T-helper 17 cell (primary cell): ENCODE data around the gene MOK. TPM values are rescaled to one million over a fixed set of nuclear protein-coding genes. Genes with fewer than 3 reads are reported as not detected.

Source experiments
- ATAC-seq: fragments of 150-1000 bp; cut with Tn5 transposase; 2 replicates; pipeline ENCODE4 v1.10.0; 2021; ENCODE audit warnings: mild to moderate bottlenecking, moderate library complexity
- DNase-seq, 3 donors: peaks; one replicate each; pipeline versions ENCODE4 v3.0.0 to v3.0.0-alpha.2; 2020 to 2021
- H3K9me3 ChIP-seq: one replicate; pipeline ENCODE4 v1.7.0; 2013; ENCODE audit warnings: low read length, mild to moderate bottlenecking; ENCODE audit not compliant: control insufficient read depth, poor library complexity, severe bottlenecking
- H3K27ac Mint-ChIP-seq: one replicate; pipeline ENCODE4 v1.8.0; 2022; ENCODE audit warnings: mild to moderate bottlenecking, moderate library complexity, mixed read lengths
- H3K27me3 Mint-ChIP-seq: one replicate; pipeline ENCODE4 v1.8.0; 2022; ENCODE audit warnings: mixed read lengths
- H3K36me3 Mint-ChIP-seq: one replicate; pipeline ENCODE4 v1.8.0; 2022; ENCODE audit warnings: low read depth, mixed read lengths
- H3K4me1 Mint-ChIP-seq: one replicate; pipeline ENCODE4 v1.8.0; 2022; ENCODE audit warnings: mild to moderate bottlenecking, mixed read lengths
- H3K4me3 Mint-ChIP-seq: one replicate; pipeline ENCODE4 v1.8.0; 2022; ENCODE audit warnings: mild to moderate bottlenecking, moderate library complexity, mixed read lengths
- total RNA-seq, 4 donors: library from RNA in 2 of 4; stranded (reverse) in 2 of 4; gene quantifications; one replicate each; pipeline ENCODE4 v1.2.3 and lab custom pipeline; 2022 to 2026

MOK gene
- total RNA-seq, 2 donors from 2014 or later: 3.7 to 4.7 TPM

DNA sequence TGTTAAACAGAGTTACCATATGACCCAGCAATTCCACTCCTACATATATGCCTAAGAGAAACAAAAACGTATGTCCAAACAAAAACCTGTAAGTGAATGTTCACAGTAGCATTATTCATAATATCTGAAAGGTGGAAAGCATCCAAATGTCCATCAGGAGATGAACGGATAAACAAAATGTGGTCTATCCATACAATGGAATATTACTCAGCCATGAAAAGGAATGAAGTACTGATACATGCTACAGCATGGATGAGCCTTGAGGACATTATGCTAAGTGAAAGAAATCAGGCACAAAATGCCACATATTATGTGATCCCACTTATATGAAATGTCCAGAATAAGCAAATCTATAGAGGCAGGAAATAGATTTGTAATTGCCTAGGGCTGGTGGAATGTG is 16.8 kb downstream of the MOK start:
- H3K36me3 Mint-ChIP-seq: no peaks in the 10 kb centered on the region
- no peak overlapping the region for H3K27ac Mint-ChIP-seq
- ATAC-seq: no peak
- no peaks in the 10 kb centered on the region for H3K4me1 Mint-ChIP-seq
- H3K9me3 ChIP-seq: no peaks in the 10 kb centered on the region
- no peak overlapping the region for H3K4me3 Mint-ChIP-seq
- no peaks in the 10 kb centered on the region for H3K27me3 Mint-ChIP-seq
- no peak for DNase-seq

DNA sequence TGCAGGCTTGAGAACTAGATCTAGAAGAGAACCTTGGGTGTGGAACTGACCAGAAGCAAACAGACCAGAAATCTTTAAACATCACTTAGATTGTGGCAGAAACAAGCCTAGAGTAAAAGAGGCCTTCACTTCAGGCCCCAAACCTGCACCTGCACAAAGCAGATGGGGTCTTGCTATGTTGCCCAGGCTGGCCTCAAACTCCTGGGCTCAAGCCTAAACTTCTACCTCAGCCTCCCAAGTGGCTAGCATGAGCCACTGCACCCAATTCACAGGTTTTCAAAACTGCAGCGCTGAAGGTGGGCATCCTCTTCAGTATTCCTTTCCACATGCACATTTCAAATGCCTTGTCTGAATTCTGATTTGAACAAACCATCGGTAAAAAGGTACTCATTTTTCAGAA is 19.9 kb downstream of the MOK start:
- Mint-ChIP-seq H3K4me3 (no peak overlapping the region), H3K27me3 (no peaks in the 10 kb centered on the region), H3K36me3 (no peaks in the 10 kb centered on the region), H3K27ac (no peak overlapping the region), H3K4me1 (no peaks in the 10 kb centered on the region)
- no peak for DNase-seq
- no peak for ATAC-seq
- no peaks in the 10 kb centered on the region for H3K9me3 ChIP-seq

DNA sequence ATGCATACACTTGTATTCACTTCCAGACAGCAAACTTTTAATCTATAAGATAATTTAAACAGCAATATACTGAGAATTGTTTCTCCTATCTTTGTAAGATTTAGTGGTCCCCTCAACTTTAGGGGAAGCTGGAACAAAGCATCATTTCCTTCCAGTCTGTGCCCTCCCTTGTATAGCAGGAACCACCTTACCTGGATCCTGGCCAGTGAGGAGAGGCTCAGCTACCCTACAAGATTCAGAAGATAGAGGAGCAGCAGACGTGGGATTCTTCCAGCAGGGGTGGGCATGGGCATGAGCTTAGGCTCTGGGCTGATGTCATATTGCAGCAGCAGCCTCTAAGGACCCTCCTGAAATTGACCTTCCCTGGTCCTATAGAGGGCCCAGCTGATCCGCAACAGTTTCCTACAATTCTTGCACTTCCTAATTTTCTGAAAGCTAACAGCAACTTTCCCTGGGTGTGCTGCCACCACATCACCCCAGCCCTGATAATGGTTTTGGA is 21.3 kb downstream of the MOK start:
- Mint-ChIP-seq H3K4me3 (no peak overlapping the region), H3K27ac (no peak overlapping the region), H3K4me1 (no peaks in the 10 kb centered on the region), H3K27me3 (no peaks in the 10 kb centered on the region), H3K36me3 (no peaks in the 10 kb centered on the region)
- no peaks in the 10 kb centered on the region for H3K9me3 ChIP-seq
- DNase-seq (no peak), ATAC-seq (no peak)

DNA sequence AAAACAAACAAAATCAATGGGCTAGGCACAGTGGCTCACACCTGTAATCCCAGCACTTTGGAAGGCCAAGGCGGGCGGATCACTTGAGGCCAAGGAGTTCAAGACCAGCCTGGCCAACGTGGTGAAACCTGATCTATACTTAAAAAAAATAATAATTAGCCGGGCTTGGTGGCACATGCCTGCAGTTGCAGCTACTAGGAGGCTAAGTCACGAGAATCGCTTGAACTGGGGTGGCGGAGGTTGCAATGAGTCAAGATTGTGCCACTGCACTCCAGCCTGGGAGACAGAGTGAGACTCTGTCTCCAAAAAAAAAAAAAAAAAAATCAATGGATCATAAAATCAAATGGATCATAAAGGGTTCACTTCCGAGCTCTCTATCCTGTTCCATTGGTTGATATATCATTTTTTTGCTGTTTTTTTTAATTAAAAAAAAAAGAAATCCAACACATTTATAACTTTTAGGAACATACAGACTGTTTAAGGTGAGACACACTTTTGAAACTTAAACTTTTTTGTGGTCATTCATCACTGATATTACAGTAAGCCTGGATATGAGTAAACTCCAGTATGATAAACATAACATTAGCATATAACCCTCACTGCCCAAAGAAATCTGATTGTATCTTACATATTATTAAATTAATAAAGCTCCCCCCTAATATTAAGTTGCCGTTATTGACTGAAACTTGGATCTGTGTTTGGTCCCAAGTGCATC is 22.1 kb downstream of the MOK start:
- ATAC-seq (no peak), DNase-seq (no peak)
- Mint-ChIP-seq H3K4me3 (no peak overlapping the region), H3K4me1 (no peaks in the 10 kb centered on the region), H3K27me3 (no peaks in the 10 kb centered on the region), H3K27ac (no peak overlapping the region), H3K36me3 (no peaks in the 10 kb centered on the region)
- H3K9me3 ChIP-seq: no peaks in the 10 kb centered on the region

DNA sequence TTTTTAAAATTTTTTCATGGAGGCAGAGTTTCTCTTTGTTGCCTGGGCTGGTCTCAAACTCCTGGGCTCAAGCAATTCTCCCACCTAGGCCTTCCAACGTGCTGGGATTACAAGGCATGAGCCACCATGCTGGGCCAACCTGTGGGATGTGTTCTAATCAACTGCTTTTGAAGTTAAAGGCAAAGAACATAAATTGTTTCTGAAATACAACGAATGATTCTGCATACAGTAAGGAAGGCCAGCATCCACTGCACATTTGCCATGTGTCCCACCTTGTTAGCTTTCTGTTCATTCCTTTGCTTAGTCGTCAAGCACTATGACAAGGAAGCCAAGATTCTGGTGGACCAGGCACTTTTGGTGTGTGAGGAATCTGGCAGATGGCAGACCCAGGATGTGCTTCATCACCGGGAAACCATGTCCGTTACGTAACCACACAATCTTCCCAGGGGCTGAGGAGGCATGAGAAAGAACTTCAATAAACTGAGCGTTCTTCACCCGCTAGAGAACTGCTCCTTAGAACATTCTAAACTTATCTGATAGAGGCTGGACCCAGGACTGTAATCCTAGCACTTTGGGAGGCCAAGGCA is 24.5 kb downstream of the MOK start:
- H3K27ac Mint-ChIP-seq: no peak overlapping the region
- H3K4me1 Mint-ChIP-seq: no peaks in the 10 kb centered on the region
- DNase-seq: no peak
- no peaks in the 10 kb centered on the region for H3K27me3 Mint-ChIP-seq
- no peak overlapping the region for H3K4me3 Mint-ChIP-seq
- no peaks in the 10 kb centered on the region for H3K36me3 Mint-ChIP-seq
- no peak for ATAC-seq
- no peaks in the 10 kb centered on the region for H3K9me3 ChIP-seq

DNA sequence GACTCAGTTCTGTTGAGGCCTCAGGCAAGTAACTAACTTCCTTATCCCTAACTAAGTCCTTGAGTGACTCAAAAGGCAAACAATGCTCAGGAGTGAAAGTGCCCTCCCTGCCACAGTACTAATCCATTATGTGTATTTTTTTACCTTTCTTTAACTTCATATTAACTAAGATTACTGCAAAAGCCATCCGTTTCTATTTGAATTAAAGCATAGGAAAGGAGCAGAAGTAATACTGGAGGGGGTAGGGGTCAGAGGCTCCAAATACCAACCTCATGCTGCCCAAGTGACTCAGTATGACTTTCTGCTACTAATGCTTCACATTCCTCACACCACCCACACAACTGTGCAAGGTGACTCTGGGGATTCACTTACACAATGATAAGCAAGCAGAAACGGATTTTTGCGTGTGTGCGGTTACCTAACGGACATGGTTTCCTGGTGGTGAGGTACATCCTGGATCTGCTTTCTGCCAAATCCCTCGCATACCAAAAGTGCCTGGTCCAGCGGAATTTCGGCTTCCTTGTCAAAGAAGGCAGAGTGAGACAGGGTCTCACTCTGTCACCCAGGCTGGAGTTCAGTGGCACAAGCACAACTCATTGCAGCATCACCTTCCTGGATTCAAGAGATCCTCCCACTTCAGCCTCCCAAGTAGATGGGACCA is 25.1 kb downstream of the MOK start:
- Mint-ChIP-seq H3K27me3 (no peaks in the 10 kb centered on the region), H3K4me3 (no peak overlapping the region), H3K27ac (no peak overlapping the region), H3K4me1 (no peaks in the 10 kb centered on the region), H3K36me3 (no peaks in the 10 kb centered on the region)
- ATAC-seq: no peak
- H3K9me3 ChIP-seq: no peaks in the 10 kb centered on the region
- DNase-seq: no peak

DNA sequence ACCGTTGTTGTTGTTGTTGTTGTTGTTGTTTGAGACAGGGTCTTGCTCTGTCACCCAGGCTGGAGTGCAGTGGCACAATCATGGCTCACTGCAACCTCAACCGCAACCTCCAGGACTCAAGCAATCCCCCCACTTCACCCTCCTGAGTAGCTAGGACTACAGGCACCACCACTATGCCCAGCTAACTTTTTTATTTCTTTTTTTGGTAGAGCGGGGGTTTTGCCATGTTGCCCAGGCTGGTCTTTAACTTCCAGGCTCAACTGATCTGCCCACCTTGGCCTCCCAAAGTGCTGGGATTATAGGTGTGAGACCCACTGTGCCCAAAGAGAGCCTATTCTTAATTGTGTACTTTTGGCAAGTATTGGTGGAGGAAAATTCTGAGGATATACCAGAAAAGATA is 25.7 kb downstream of the MOK start:
- H3K27me3 Mint-ChIP-seq: no peaks in the 10 kb centered on the region
- ATAC-seq: no peak
- DNase-seq: no peak
- no peak overlapping the region for H3K27ac Mint-ChIP-seq
- no peaks in the 10 kb centered on the region for H3K9me3 ChIP-seq
- H3K4me1 Mint-ChIP-seq: no peaks in the 10 kb centered on the region
- no peak overlapping the region for H3K4me3 Mint-ChIP-seq
- no peaks in the 10 kb centered on the region for H3K36me3 Mint-ChIP-seq

DNA sequence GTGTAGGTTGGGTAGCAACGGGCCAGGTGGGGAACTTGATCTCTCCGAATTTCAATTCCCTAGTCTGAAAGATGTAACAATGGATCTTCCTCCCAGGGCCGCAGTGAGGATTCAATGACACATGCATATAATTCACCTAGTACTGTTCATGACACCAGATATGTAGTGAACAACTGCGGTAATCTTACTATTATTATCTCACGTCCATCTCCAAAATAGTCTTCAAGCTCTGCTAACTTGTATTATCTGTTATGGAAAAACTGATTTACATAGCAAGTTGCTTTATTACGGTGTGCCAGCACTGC is 26.4 kb downstream of the MOK start:
- no peaks in the 10 kb centered on the region for H3K27me3 Mint-ChIP-seq
- no peak overlapping the region for H3K4me3 Mint-ChIP-seq
- ATAC-seq (no peak), DNase-seq (no peak)
- H3K27ac Mint-ChIP-seq: no peak overlapping the region
- no peaks in the 10 kb centered on the region for H3K9me3 ChIP-seq
- H3K4me1 Mint-ChIP-seq: no peaks in the 10 kb centered on the region
- no peaks in the 10 kb centered on the region for H3K36me3 Mint-ChIP-seq

DNA sequence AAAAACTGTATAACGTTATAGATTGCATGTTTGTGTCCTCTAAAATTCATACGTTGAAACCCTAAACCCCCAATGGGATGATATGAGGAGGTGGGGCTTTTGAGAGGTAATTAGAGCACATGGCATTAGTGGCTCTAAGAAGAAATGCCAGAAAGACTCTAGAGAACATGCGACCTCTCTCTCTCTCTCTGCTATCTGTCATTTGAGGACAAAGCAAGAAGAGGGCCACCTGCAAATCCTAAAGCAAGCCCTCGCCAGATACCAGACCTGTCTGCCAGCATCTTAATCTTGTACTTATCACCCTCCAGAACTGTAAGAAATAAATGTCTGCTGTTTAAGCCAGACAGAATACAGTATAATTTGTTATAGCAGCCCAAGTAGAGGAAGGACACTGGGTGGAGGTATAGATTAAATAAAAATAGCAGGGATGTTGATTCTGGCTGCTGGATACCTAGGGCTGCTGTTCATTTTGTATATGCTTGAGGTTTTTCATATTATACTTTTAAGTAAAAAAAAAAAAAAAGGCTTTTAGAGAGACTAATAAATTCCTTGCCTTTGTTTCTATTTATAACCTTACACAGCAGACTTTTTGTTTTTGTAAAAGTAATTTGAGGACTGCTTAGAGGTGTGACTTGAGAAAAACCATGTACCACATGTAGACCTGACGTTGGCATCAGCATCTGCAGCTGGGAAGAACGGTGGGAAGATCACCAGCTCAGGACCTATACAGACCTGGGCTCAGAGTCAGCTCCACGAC is 26.9 kb downstream of the MOK start:
- Mint-ChIP-seq H3K4me1 (no peaks in the 10 kb centered on the region), H3K27ac (no peak overlapping the region), H3K27me3 (no peaks in the 10 kb centered on the region), H3K36me3 (no peaks in the 10 kb centered on the region), H3K4me3 (no peak overlapping the region)
- DNase-seq (no peak), ATAC-seq (no peak)
- H3K9me3 ChIP-seq: no peaks in the 10 kb centered on the region

DNA sequence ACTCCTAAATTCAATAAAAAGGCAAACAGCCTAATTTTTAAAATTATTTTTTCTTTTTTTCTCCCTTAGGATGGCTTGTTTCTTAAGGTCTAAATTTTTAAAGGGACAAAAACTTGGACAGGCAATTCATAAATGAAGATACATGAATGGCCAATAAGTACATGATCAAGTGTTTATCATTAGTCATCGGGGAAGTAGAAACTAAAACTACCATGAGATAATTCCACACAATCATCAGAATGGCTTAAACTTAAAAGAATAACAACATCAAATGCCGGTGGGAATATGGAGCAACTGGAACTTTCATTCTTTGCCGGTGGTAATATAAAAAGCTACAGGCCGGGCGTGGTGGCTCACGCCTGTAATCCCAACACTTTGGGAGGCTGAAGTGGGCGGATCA is 29.1 kb downstream of the MOK start:
- Mint-ChIP-seq H3K4me1 (no peaks in the 10 kb centered on the region), H3K27ac (no peak overlapping the region), H3K4me3 (no peak overlapping the region), H3K36me3 (no peaks in the 10 kb centered on the region), H3K27me3 (no peaks in the 10 kb centered on the region)
- ATAC-seq: no peak
- DNase-seq: no peak
- H3K9me3 ChIP-seq: no peaks in the 10 kb centered on the region

DNA sequence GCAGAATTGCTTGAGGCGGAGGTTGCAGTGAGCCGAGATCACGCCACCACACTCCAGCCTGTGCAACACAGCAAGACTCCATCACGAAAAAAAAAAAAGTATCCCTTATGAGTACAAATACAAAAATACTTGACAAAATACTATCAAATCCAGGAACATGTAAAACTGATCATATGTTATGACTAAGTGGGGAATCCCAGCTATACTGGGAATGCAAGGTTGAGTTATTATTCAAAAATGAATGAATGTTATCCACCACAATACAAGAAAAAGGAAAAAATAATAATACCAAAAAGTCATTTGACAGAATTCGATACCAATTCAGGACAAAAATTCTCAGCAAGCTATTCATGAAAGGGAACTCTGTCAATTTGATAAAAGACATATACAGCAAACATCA is 32.6 kb downstream of the MOK start:
- Mint-ChIP-seq H3K4me1 (no peaks in the 10 kb centered on the region), H3K27ac (no peak overlapping the region), H3K36me3 (no peaks in the 10 kb centered on the region), H3K27me3 (no peaks in the 10 kb centered on the region), H3K4me3 (no peak overlapping the region)
- no peak for ATAC-seq
- DNase-seq: no peak
- no peaks in the 10 kb centered on the region for H3K9me3 ChIP-seq

DNA sequence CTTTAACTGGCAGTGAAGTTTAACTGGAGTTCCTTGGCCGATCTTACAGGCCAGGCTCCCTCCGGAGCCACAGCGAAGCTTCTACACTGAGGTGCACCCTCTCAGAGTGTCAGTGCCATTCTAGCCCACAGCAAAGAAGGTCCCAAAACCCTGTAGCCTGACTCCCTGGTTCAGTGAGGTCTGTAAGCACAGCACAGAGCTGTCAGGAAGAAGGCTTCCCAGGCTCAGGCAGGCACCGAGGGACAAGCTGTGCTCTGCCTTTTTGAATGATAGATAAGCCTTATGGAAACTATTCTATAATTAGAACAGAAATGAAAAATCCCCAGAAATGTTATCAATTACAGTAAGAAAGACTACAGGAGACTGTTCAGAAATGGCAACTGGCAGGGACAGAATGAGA is 40.2 kb downstream of the MOK start:
- H3K27ac Mint-ChIP-seq: no peak overlapping the region
- H3K36me3 Mint-ChIP-seq: no peaks in the 10 kb centered on the region
- ATAC-seq (no peak), DNase-seq (no peak)
- H3K27me3 Mint-ChIP-seq: no peaks in the 10 kb centered on the region
- H3K9me3 ChIP-seq: no peaks in the 10 kb centered on the region
- H3K4me3 Mint-ChIP-seq: no peak overlapping the region
- H3K4me1 Mint-ChIP-seq: no peaks in the 10 kb centered on the region

DNA sequence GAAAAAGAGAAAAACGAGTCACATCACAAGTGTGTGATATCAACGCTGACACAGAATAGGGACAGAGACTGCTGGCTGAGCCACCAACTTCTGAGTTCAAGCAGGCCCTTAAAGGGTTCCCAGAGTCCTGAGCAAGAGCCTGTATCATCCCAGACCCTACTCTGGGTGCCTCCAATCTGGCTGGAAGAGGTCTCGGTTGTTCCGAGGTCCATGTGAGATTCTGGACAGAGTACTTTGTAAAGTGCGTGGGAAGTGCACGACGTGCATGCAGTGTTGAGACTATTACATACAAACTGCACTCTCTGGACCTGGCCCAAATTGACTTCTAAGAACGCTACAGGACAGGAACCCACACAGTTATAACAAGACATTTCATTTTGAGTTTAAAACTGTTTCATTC is 40.6 kb downstream of the MOK start:
- Mint-ChIP-seq H3K36me3 (no peaks in the 10 kb centered on the region), H3K4me3 (no peak overlapping the region), H3K27ac (no peak overlapping the region), H3K27me3 (no peaks in the 10 kb centered on the region), H3K4me1 (no peaks in the 10 kb centered on the region)
- ATAC-seq (no peak), DNase-seq (no peak)
- H3K9me3 ChIP-seq: no peaks in the 10 kb centered on the region
